Vagina (tissue), 2 donors: ENCODE measurements around the gene IQSEC3. TPM values are rescaled to one million over a fixed set of nuclear protein-coding genes. Genes with fewer than 3 reads are reported as not detected.

Experiments
- DNase-seq, 2 donors: peaks; one replicate each; pipeline ENCODE4 v3.0.0-alpha.2; 2017; ENCODE audit errors: extremely low spot score in 2 of 2
- H3K27ac ChIP-seq: fragments of 200-600 bp; sonication (generic); one replicate; pipeline ENCODE4 v1.5.1; 2019
- H3K27me3 ChIP-seq: fragments of 200-600 bp; sonication (generic); one replicate; pipeline ENCODE4 v1.5.1; 2019
- H3K36me3 ChIP-seq, 2 donors: fragments of 200-600 bp; sonication (generic); one replicate each; pipeline ENCODE4 v1.5.1; 2017 to 2019
- H3K4me1 ChIP-seq: fragments of 200-600 bp; sonication (generic); one replicate; pipeline ENCODE4 v1.5.1; 2019
- H3K4me3 ChIP-seq, 2 donors: fragments of 200-600 bp; sonication (generic); 1 replicate in 1 of 2; 2 replicates in 1 of 2; pipeline ENCODE4 v1.5.1; 2016 to 2019
- H3K9me3 ChIP-seq: fragments of 200-600 bp; sonication (generic); one replicate; pipeline ENCODE4 v1.5.1; 2019
- CTCF ChIP-seq, 3 experiments: fragments of 450-650 bp in 2 of 3; fragments of 200-600 bp in 1 of 3; sonication (generic) in 1 of 3; IDR thresholded peaks; one replicate each; pipeline ENCODE4 v1.5.1; 2017 to 2019; ENCODE audit warnings: antibody characterized with exemption in 3 of 3, mild to moderate bottlenecking in 2 of 3, moderate library complexity in 2 of 3
- POLR2A ChIP-seq, 2 donors: fragments of 450-650 bp; IDR thresholded peaks; one replicate each; pipeline ENCODE4 v1.6.1; 2017; ENCODE audit warnings: antibody characterized with exemption in 2 of 2, mild to moderate bottlenecking in 2 of 2, moderate library complexity in 2 of 2
- POLR2AphosphoS5 ChIP-seq, 2 donors: sonication (generic); formaldehyde crosslinking; IDR thresholded peaks; one replicate each; pipeline ENCODE4 v1.9.0; 2017; ENCODE audit warnings: antibody characterized with exemption in 2 of 2, mild to moderate bottlenecking in 2 of 2, low read depth in 1 of 2; ENCODE audit not compliant: insufficient read depth in 1 of 2
- intact Hi-C: fragments of 100-400 bp; cut with DNase I; formaldehyde crosslinking; loops from one replicate; pipeline ENCODE4 v1.15.1; 2023
- total RNA-seq: library from RNA; depleted of rRNA; stranded (reverse); fragments of >200 nt; gene quantifications from one replicate; pipeline ENCODE4 v1.2.3, GENCODE V29; 2016

Gene IQSEC3
- total RNA-seq, 1 donor from 2014 or later, result 1.7 TPM

GRCh38 chr12:84056-84455 lies 17.5 kb downstream of the IQSEC3 start:
- H3K27me3 ChIP-seq, result peaks cover 3% of the 10 kb centered on the region
- no peaks in the 10 kb centered on the region for H3K4me1 ChIP-seq

GRCh38 chr12:85191-85666 lies 18.7 kb downstream of the IQSEC3 start:
- no peaks in the 10 kb centered on the region for H3K4me1 ChIP-seq
- H3K9me3 ChIP-seq, result no peaks in the 10 kb centered on the region
- no peaks in the 10 kb centered on the region for H3K36me3 ChIP-seq
- TF ChIP-seq CTCF (IDR thresholded peaks at IDR 0.05) (no peak), POLR2AphosphoS5 (IDR thresholded peaks at IDR 0.05; ENCODE audit: insufficient read depth in 1 of 2, low read depth in 1 of 2) (no peak), POLR2A (IDR thresholded peaks at IDR 0.05) (no peak)
- no peak overlapping the region for H3K4me3 ChIP-seq
- peak; percentile 84 to 96 for DNase-seq
- intact Hi-C loops, result no loop called here
- no peaks in the 10 kb centered on the region for H3K27me3 ChIP-seq
- no peak overlapping the region for H3K27ac ChIP-seq

More at GRCh38 chr12:84056-84455, 17.5 kb downstream of the IQSEC3 start:
- H3K4me3 ChIP-seq, result no peak overlapping the region
- TF ChIP-seq POLR2A (IDR thresholded peaks at IDR 0.05) (no peak), CTCF (IDR thresholded peaks at IDR 0.05) (no peak), POLR2AphosphoS5 (IDR thresholded peaks at IDR 0.05; ENCODE audit: insufficient read depth in 1 of 2, low read depth in 1 of 2) (no peak)
- DNase-seq, result peak; percentile 74 to 89
- H3K9me3 ChIP-seq, result no peaks in the 10 kb centered on the region
- intact Hi-C loops, result no loop called here
- no peak overlapping the region for H3K27ac ChIP-seq
- H3K36me3 ChIP-seq, result no peaks in the 10 kb centered on the region

- H3K36me3 ChIP-seq, result no peaks in the 10 kb centered on the region
- no peak overlapping the region for H3K27ac ChIP-seq
- intact Hi-C loops, result no loop called here
- H3K27me3 ChIP-seq, result no peaks in the 10 kb centered on the region
- TF ChIP-seq CTCF (IDR thresholded peaks at IDR 0.05) (no peak), POLR2AphosphoS5 (IDR thresholded peaks at IDR 0.05; ENCODE audit: insufficient read depth in 1 of 2, low read depth in 1 of 2) (no peak), POLR2A (IDR thresholded peaks at IDR 0.05) (no peak)
- H3K9me3 ChIP-seq, result no peaks in the 10 kb centered on the region
- no peak overlapping the region for H3K4me3 ChIP-seq
- H3K4me1 ChIP-seq, result no peaks in the 10 kb centered on the region
- DNase-seq, result no peak
Measured at GRCh38 chr12:87315-87714, 20.7 kb downstream of the IQSEC3 start.

- Histone ChIP-seq H3K36me3 (no peaks in the 10 kb centered on the region), H3K4me3 (no peak overlapping the region), H3K4me1 (no peaks in the 10 kb centered on the region), H3K9me3 (no peaks in the 10 kb centered on the region), H3K27me3 (no peaks in the 10 kb centered on the region), H3K27ac (no peak overlapping the region)
- intact Hi-C loops, result no loop called here
- TF ChIP-seq POLR2A (IDR thresholded peaks at IDR 0.05) (no peak), CTCF (IDR thresholded peaks at IDR 0.05) (no peak), POLR2AphosphoS5 (IDR thresholded peaks at IDR 0.05; ENCODE audit: insufficient read depth in 1 of 2, low read depth in 1 of 2) (no peak)
- no peak for DNase-seq
Measured at GRCh38 chr12:87856-88255, 21.3 kb downstream of the IQSEC3 start.

- H3K27me3 ChIP-seq, result no peaks in the 10 kb centered on the region
- H3K27ac ChIP-seq, result no peak overlapping the region
- no peak overlapping the region for H3K4me3 ChIP-seq
- TF ChIP-seq POLR2A (IDR thresholded peaks at IDR 0.05) (no peak), CTCF (IDR thresholded peaks at IDR 0.05) (no peak), POLR2AphosphoS5 (IDR thresholded peaks at IDR 0.05; ENCODE audit: insufficient read depth in 1 of 2, low read depth in 1 of 2) (no peak)
- H3K4me1 ChIP-seq, result no peaks in the 10 kb centered on the region
- intact Hi-C loops, result no loop called here
- H3K36me3 ChIP-seq, result no peaks in the 10 kb centered on the region
- no peak for DNase-seq
- no peaks in the 10 kb centered on the region for H3K9me3 ChIP-seq
Measured at GRCh38 chr12:89653-90052, 23.1 kb downstream of the IQSEC3 start.
